Fibroblast of lung (primary cell): ENCODE results near the gene NRP1.

Experiments used
- CTCF ChIP-seq, 2 donors: IDR thresholded peaks in 1 of 2; conservative IDR thresholded peaks in 1 of 2; 1 replicate in 1 of 2; 2 replicates in 1 of 2; pipeline ENCODE4 v1.5.1; 2011 to 2012; ENCODE audit warnings: low read length in 2 of 2, control low read depth in 1 of 2, inconsistent platforms in 1 of 2, low read depth in 1 of 2, mild to moderate bottlenecking in 1 of 2
- EZH2 ChIP-seq: IDR thresholded peaks from 2 replicates; pipeline ENCODE4 v1.5.1; 2012; ENCODE audit warnings: low read length, control low read depth, mild to moderate bottlenecking; ENCODE audit errors: missing control alignments

GRCh38 chr10:33180921-33181320 lies 153.5 kb downstream of the NRP1 start:
- TF ChIP-seq EZH2 (no peak), CTCF (conservative IDR thresholded peaks at IDR 0.05 in 1 of 2, IDR thresholded peaks at IDR 0.05 in 1 of 2; ENCODE audit: low read depth in 1 of 2, low read length in 2 of 2) (no peak)
